HG03135 (cell line): ENCODE measurements around the gene MCM5.
"Not testable (repeated sequence)": the region's sequence is repeated elsewhere in the genome, so short reads cannot be mapped to it uniquely, and the experiment has no call there.

Experiments used
- ATAC-seq: cut with Tn5 transposase; IDR thresholded peaks from one replicate; pipeline ENCODE4 v1.9.1; 2021; ENCODE audit warnings: mild to moderate bottlenecking, moderate library complexity; ENCODE audit not compliant: unreplicated experiment

The MCM5 gene

GRCh38 chr22:35378621-35379020 is 21.3 kb upstream of the MCM5 start:
- ATAC-seq = no peak

- no peak for ATAC-seq
These were observed 20.6 kb upstream of the MCM5 start for GRCh38 chr22:35379146-35379993.

GRCh38 chr22:35380013-35380412 is 19.9 kb upstream of the MCM5 start:
- no peak for ATAC-seq

- peak; percentile 53 for ATAC-seq
These were observed 19.2 kb upstream of the MCM5 start, which contains the start of gene HMOX1 for GRCh38 chr22:35380537-35381423. HMOX1 (plus strand) TSS chr22:35381096; CDS start chr22:35381174, 78 bp downstream.

- ATAC-seq = no peak
These were observed 18.4 kb upstream of the MCM5 start for GRCh38 chr22:35381424-35382009.

- ATAC-seq = no peak
These were observed 16.3 kb upstream of the MCM5 start for GRCh38 chr22:35383679-35384071.

GRCh38 chr22:35384527-35384926 is 15.4 kb upstream of the MCM5 start:
- ATAC-seq = no peak

GRCh38 chr22:35384975-35385588 is 14.9 kb upstream of the MCM5 start:
- no peak for ATAC-seq

GRCh38 chr22:35386670-35387288 is 13.2 kb upstream of the MCM5 start:
- no peak for ATAC-seq

- ATAC-seq = no peak
These were observed 9.0 kb upstream of the MCM5 start for GRCh38 chr22:35390933-35391332.

GRCh38 chr22:35392357-35392756 is 7.6 kb upstream of the MCM5 start:
- no peak for ATAC-seq

GRCh38 chr22:35393116-35394010 is 6.6 kb upstream of the MCM5 start:
- ATAC-seq = no peak

GRCh38 chr22:35394011-35394312 is 6.0 kb upstream of the MCM5 start:
- ATAC-seq = no peak

- ATAC-seq = no peak
These were observed 5.0 kb upstream of the MCM5 start for GRCh38 chr22:35394810-35395563.

GRCh38 chr22:35396622-35397021 is 3.3 kb upstream of the MCM5 start:
- ATAC-seq = not testable (repeated sequence)

- no peak for ATAC-seq
These were observed 2.6 kb upstream of the MCM5 start for GRCh38 chr22:35397095-35397904.

GRCh38 chr22:35398591-35398973 is 1.4 kb upstream of the MCM5 start:
- ATAC-seq = no peak

- ATAC-seq = no peak
These were observed 744 bp upstream of the MCM5 start for GRCh38 chr22:35399114-35399677.
